Neural cell (in vitro differentiated cells): ENCODE data around the gene RALGPS2. TPM values are rescaled to one million over a fixed set of nuclear protein-coding genes. Genes with fewer than 3 reads are reported as not detected.

Source experiments
- H2AFZ ChIP-seq: fragments of 200-600, 300-800 bp; sonication (generic), shearing (Covaris generic); 2 replicates; pipeline ENCODE4 v1.6.0; 2014; ENCODE audit warnings: low read depth, mild to moderate bottlenecking, antibody characterized with exemption, low read length, moderate library complexity
- H3F3A ChIP-seq: fragments of 200-600 bp; shearing (Covaris generic); 2 replicates; pipeline ENCODE4 v1.6.1; 2016; ENCODE audit warnings: mild to moderate bottlenecking, moderate library complexity, mixed read lengths, antibody characterized with exemption, low read length; ENCODE audit not compliant: insufficient read depth, poor library complexity, severe bottlenecking
- H3K27ac ChIP-seq: fragments of 200-600, 300-800 bp; sonication (generic), shearing (Covaris generic); 2 replicates; pipeline ENCODE4 v1.5.1; 2014; ENCODE audit warnings: mild to moderate bottlenecking, low read length, moderate library complexity
- H3K27me3 ChIP-seq: fragments of 300-800, 200-600 bp; sonication (generic), shearing (Covaris generic); 2 replicates; pipeline ENCODE4 v1.6.0; 2014; ENCODE audit warnings: mild to moderate bottlenecking, low read depth, low read length, moderate library complexity; ENCODE audit not compliant: insufficient read depth
- H3K36me3 ChIP-seq: fragments of 300-800, 200-600 bp; sonication (generic), shearing (Covaris generic); 2 replicates; pipeline ENCODE4 v1.5.1; 2014; ENCODE audit warnings: mild to moderate bottlenecking, antibody characterized with exemption, low read length, moderate library complexity; ENCODE audit not compliant: insufficient read depth
- H3K4me2 ChIP-seq: fragments of 300-800, 200-600 bp; sonication (generic), shearing (Covaris generic); 2 replicates; pipeline ENCODE4 v1.6.0; 2014; ENCODE audit warnings: mild to moderate bottlenecking, low read length
- H3K4me3 ChIP-seq: fragments of 300-800, 200-600 bp; sonication (generic), shearing (Covaris generic); 2 replicates; pipeline ENCODE4 v1.5.1; 2014; ENCODE audit warnings: mild to moderate bottlenecking, low read length, moderate library complexity
- H3K79me2 ChIP-seq: fragments of 200-600 bp; shearing (Covaris generic); replicated peaks from 2 replicates; pipeline ENCODE4 v1.6.0; 2014; ENCODE audit warnings: mild to moderate bottlenecking, low read length, moderate library complexity; ENCODE audit not compliant: insufficient read depth
- H3K9ac ChIP-seq: fragments of 300-800, 200-600 bp; sonication (generic), shearing (Covaris generic); 2 replicates; pipeline ENCODE4 v1.6.1; 2016; ENCODE audit warnings: mild to moderate bottlenecking, low read length, mixed read lengths
- H3K9me2 ChIP-seq: fragments of 200-600 bp; shearing (Covaris generic); 2 replicates; pipeline ENCODE4 v1.6.1; 2016; ENCODE audit warnings: mild to moderate bottlenecking, low read length, mixed read lengths; ENCODE audit not compliant: insufficient read depth
- H3K9me3 ChIP-seq: fragments of 200-600, 300-800 bp; sonication (generic), shearing (Covaris generic); 2 replicates; pipeline ENCODE4 v1.6.1; 2016; ENCODE audit warnings: mild to moderate bottlenecking, mixed run types, low read length, moderate library complexity, mixed read lengths
- H4K20me1 ChIP-seq: fragments of 200-600 bp; shearing (Covaris generic); 2 replicates; pipeline ENCODE4 v1.6.1; 2016; ENCODE audit warnings: mild to moderate bottlenecking, mixed run types; ENCODE audit not compliant: insufficient read depth
- EP300 ChIP-seq: fragments of 450-650 bp; conservative IDR thresholded peaks from 2 replicates; pipeline ENCODE4 v1.6.1; 2014; ENCODE audit warnings: antibody characterized with exemption, mild to moderate bottlenecking, moderate library complexity; ENCODE audit not compliant: poor library complexity, severe bottlenecking
- EZH2 ChIP-seq: fragments of 200-600, 300-800 bp; shearing (Covaris generic), sonication (generic); IDR thresholded peaks from 2 replicates; pipeline ENCODE4 v1.6.1; 2014; ENCODE audit warnings: antibody characterized with exemption, low read length, borderline replicate concordance, mild to moderate bottlenecking; ENCODE audit not compliant: insufficient read depth, poor library complexity, severe bottlenecking
- MXI1 ChIP-seq: fragments of 450-650 bp; conservative IDR thresholded peaks from 2 replicates; pipeline ENCODE4 v1.6.1; 2014; ENCODE audit warnings: antibody characterized with exemption, mild to moderate bottlenecking; ENCODE audit not compliant: poor library complexity, severe bottlenecking
- POLR2AphosphoS5 ChIP-seq: IDR thresholded peaks from 2 replicates; pipeline ENCODE4 v1.6.1; 2012
- RAD21 ChIP-seq: fragments of 450-650 bp; conservative IDR thresholded peaks from 2 replicates; pipeline ENCODE4 v1.6.1; 2014; ENCODE audit warnings: antibody characterized with exemption, mild to moderate bottlenecking, moderate library complexity
- SMC3 ChIP-seq: fragments of 450-650 bp; conservative IDR thresholded peaks from 2 replicates; pipeline ENCODE4 v1.6.1; 2014; ENCODE audit warnings: antibody characterized with exemption, mild to moderate bottlenecking, moderate library complexity; ENCODE audit not compliant: poor library complexity
- TAF1 ChIP-seq: IDR thresholded peaks from 2 replicates; pipeline ENCODE4 v1.6.1; 2012; ENCODE audit warnings: low read depth
- polyA plus RNA-seq: library from polyadenylated mRNA; depleted of rRNA; stranded (reverse); fragments of >200 nt; gene quantifications from 2 replicates; pipeline ENCODE4 v1.2.3, GENCODE V29; 2014
- TF ChIP-seq, protein P1 (sequence below): fragments of 450-650 bp; IDR thresholded peaks from 2 replicates; pipeline ENCODE4 v1.5.1; 2014; ENCODE audit warnings: antibody characterized with exemption, mild to moderate bottlenecking, moderate library complexity; ENCODE audit not compliant: poor library complexity, severe bottlenecking
- TF ChIP-seq, protein P2 (sequence below): IDR thresholded peaks from 2 replicates; pipeline ENCODE4 v1.6.1; 2012; ENCODE audit warnings: borderline replicate concordance

Gene RALGPS2
- polyA plus RNA-seq, 1 donor from 2014 or later, result 26.6 TPM

DNA sequence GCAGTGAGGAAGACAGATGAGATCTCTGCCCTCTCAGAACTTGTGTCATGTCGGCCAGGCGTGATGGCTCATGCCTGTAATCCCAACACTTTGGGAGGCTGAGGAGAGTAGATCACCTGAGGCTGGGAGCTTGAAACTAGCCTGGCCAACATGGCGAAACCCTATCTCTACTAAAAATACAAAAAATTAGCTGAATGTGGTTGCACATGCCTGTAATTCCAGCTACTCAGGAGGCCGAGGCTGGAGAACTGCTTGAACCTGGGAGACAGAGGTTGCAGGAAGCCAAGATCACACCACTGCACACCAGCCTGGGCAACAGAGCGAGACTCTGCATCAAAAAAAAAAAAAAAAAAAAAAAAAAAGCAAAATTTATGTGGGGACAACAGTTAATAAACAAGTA, 40.9 kb upstream of the RALGPS2 start:
- Histone ChIP-seq H3K9ac (no peak overlapping the region), H3K9me3 (no peaks in the 10 kb centered on the region), H3K27me3 (no peaks in the 10 kb centered on the region), H3K9me2 (no peaks in the 10 kb centered on the region), H3K36me3 (no peaks in the 10 kb centered on the region), H2AFZ (no peak overlapping the region), H4K20me1 (no peaks in the 10 kb centered on the region), H3K27ac (no peak overlapping the region), H3K4me2 (no peak overlapping the region), H3K79me2 (no peaks in the 10 kb centered on the region), H3F3A (no peaks in the 10 kb centered on the region), H3K4me3 (no peak overlapping the region)
- TF ChIP-seq RAD21 (no peak), EP300 (no peak), EZH2 (no peak), TAF1 (no peak), MXI1 (no peak), POLR2AphosphoS5 (no peak), SMC3 (no peak)
- TF ChIP-seq, protein P1, sequence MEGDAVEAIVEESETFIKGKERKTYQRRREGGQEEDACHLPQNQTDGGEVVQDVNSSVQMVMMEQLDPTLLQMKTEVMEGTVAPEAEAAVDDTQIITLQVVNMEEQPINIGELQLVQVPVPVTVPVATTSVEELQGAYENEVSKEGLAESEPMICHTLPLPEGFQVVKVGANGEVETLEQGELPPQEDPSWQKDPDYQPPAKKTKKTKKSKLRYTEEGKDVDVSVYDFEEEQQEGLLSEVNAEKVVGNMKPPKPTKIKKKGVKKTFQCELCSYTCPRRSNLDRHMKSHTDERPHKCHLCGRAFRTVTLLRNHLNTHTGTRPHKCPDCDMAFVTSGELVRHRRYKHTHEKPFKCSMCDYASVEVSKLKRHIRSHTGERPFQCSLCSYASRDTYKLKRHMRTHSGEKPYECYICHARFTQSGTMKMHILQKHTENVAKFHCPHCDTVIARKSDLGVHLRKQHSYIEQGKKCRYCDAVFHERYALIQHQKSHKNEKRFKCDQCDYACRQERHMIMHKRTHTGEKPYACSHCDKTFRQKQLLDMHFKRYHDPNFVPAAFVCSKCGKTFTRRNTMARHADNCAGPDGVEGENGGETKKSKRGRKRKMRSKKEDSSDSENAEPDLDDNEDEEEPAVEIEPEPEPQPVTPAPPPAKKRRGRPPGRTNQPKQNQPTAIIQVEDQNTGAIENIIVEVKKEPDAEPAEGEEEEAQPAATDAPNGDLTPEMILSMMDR, result no peak
- TF ChIP-seq, protein P2, sequence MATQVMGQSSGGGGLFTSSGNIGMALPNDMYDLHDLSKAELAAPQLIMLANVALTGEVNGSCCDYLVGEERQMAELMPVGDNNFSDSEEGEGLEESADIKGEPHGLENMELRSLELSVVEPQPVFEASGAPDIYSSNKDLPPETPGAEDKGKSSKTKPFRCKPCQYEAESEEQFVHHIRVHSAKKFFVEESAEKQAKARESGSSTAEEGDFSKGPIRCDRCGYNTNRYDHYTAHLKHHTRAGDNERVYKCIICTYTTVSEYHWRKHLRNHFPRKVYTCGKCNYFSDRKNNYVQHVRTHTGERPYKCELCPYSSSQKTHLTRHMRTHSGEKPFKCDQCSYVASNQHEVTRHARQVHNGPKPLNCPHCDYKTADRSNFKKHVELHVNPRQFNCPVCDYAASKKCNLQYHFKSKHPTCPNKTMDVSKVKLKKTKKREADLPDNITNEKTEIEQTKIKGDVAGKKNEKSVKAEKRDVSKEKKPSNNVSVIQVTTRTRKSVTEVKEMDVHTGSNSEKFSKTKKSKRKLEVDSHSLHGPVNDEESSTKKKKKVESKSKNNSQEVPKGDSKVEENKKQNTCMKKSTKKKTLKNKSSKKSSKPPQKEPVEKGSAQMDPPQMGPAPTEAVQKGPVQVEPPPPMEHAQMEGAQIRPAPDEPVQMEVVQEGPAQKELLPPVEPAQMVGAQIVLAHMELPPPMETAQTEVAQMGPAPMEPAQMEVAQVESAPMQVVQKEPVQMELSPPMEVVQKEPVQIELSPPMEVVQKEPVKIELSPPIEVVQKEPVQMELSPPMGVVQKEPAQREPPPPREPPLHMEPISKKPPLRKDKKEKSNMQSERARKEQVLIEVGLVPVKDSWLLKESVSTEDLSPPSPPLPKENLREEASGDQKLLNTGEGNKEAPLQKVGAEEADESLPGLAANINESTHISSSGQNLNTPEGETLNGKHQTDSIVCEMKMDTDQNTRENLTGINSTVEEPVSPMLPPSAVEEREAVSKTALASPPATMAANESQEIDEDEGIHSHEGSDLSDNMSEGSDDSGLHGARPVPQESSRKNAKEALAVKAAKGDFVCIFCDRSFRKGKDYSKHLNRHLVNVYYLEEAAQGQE, result no peak

DNA sequence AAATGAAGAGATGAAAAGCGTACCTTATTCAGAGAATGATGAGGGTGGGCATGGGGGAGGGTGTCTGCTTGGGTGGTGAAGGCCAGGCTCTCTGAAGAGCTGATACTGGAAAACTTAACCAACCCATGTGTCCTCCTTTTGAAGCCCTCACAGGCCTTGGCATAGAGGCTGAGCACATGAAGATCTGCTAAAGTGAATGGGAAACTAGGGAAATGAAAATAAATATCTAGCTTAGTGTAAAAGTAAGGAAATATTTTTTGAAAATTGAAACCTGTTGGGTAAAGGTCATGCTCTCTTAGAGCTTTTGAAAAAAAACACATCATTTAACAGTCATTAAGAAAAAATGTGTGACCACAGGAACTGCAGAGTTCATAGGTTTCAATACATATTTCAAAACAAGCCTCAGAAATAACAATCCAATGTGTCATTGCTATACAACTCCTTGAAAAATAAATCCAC, 40.5 kb upstream of the RALGPS2 start:
- H3K9me3 ChIP-seq, result no peaks in the 10 kb centered on the region
- H2AFZ ChIP-seq, result no peak overlapping the region
- no peak overlapping the region for H3K4me2 ChIP-seq
- H3K27me3 ChIP-seq, result no peaks in the 10 kb centered on the region
- H3K36me3 ChIP-seq, result no peaks in the 10 kb centered on the region
- no peak overlapping the region for H3K27ac ChIP-seq
- H3K9me2 ChIP-seq, result no peaks in the 10 kb centered on the region
- H3F3A ChIP-seq, result no peaks in the 10 kb centered on the region
- H4K20me1 ChIP-seq, result no peaks in the 10 kb centered on the region
- H3K4me3 ChIP-seq, result no peak overlapping the region
- TF ChIP-seq TAF1 (no peak), POLR2AphosphoS5 (no peak), SMC3 (no peak), EP300 (no peak), EZH2 (no peak), MXI1 (no peak), RAD21 (no peak)
- TF ChIP-seq, protein P2, result no peak
- TF ChIP-seq, protein P1, result no peak
- no peaks in the 10 kb centered on the region for H3K79me2 ChIP-seq
- no peak overlapping the region for H3K9ac ChIP-seq
